ENCODE results near the gene TM7SF3.

DNA sequence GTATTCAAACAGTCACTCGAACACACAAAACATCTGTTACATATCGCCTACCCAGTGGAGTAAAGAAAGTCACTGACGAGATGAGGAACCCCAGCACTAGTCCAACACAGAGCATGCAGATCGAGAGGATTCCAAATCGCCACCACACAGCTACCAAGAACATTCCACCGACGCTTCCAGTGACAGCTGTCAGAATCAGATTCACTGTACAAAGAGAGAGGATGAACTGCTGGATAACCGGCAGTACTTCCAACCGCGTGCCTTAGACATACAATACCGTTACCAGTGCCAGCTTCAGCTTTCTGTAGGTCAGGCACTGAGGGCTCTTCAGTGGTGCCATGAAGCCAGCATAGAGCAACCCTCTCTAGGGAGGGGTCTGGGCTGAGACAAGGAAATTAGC lies 34.5 kb downstream of the TM7SF3 start:
- no peak for TF ChIP-seq POLR2AphosphoS5 (IDR thresholded peaks at IDR 0.05; ENCODE audit: borderline replicate concordance, low read depth, low read length)
- no peak for TF ChIP-seq EZH2 (IDR thresholded peaks at IDR 0.05)

Measured in SK-N-MC (cell line).